ENCODE measurements around the gene ACTN2. TPM values are rescaled to one million over a fixed set of nuclear protein-coding genes. Genes with fewer than 3 reads are reported as not detected.
"Not testable (repeated sequence)": the region's sequence is repeated elsewhere in the genome, so short reads cannot be mapped to it uniquely, and the experiment has no call there.

The ACTN2 gene
- total and polyA plus RNA-seq, 3 donors from 2014 or later: 27.0 to 54.9 (median 39.8) TPM

- H3K27me3 ChIP-seq: no peaks in the 10 kb centered on the region
- no peak for DNase-seq
- no peak overlapping the region for H3K27ac ChIP-seq
- H3K9me3 ChIP-seq: no peaks in the 10 kb centered on the region
- WGBS, 2 donors: 85 to 88% methylated on average over 12 of the region's 12 CpGs
- no peak for TF ChIP-seq CTCF (IDR thresholded peaks at IDR 0.05)
- TF ChIP-seq POLR2A (IDR thresholded peaks at IDR 0.05): no peak
- H3K4me1 ChIP-seq: no peaks in the 10 kb centered on the region
- H3K4me3 ChIP-seq: no peak overlapping the region
- H3K36me3 ChIP-seq (ENCODE audit: low read depth, missing control alignments): no peaks in the 10 kb centered on the region
- intact Hi-C loops (cut with DNase I; ENCODE audit: low total_unique reads): no loop called here
Measured at GRCh38 chr1:236659792-236660587, 26.3 kb upstream of the ACTN2 start.

- DNase-seq: no peak
- intact Hi-C loops (cut with DNase I; ENCODE audit: low total_unique reads): no loop called here
- no peak overlapping the region for H3K4me3 ChIP-seq
- H3K27ac ChIP-seq: no peak overlapping the region
- WGBS, 2 donors: 83% methylated on average over 1 of the region's 1 CpG
- no peaks in the 10 kb centered on the region for H3K9me3 ChIP-seq
- H3K4me1 ChIP-seq: no peaks in the 10 kb centered on the region
- H3K27me3 ChIP-seq: no peaks in the 10 kb centered on the region
- no peak for TF ChIP-seq CTCF (IDR thresholded peaks at IDR 0.05)
- no peak for TF ChIP-seq POLR2A (IDR thresholded peaks at IDR 0.05)
- no peaks in the 10 kb centered on the region for H3K36me3 ChIP-seq (ENCODE audit: low read depth, missing control alignments)
Measured at GRCh38 chr1:236663934-236664333, 22.4 kb upstream of the ACTN2 start.

GRCh38 chr1:236668909-236669308 is 17.4 kb upstream of the ACTN2 start:
- H3K4me1 ChIP-seq; H3K9me3 ChIP-seq; H3K27ac ChIP-seq; H3K4me3 ChIP-seq; DNase-seq; intact Hi-C loops (cut with DNase I; ENCODE audit: low total_unique reads); H3K36me3 ChIP-seq (ENCODE audit: low read depth, missing control alignments); H3K27me3 ChIP-seq: not testable (repeated sequence)
- 85 to 94% methylated on average over 5 of the region's 5 CpGs for WGBS, 2 donors

GRCh38 chr1:236670060-236670459 is 16.2 kb upstream of the ACTN2 start:
- whole genome bisulfite sequencing, 2 donors: 55 to 59% methylated on average over 7 of the region's 7 CpGs
- Histone ChIP-seq H3K27ac (no peak overlapping the region), H3K4me1 (no peaks in the 10 kb centered on the region), H3K4me3 (no peak overlapping the region), H3K36me3 (ENCODE audit: low read depth, missing control alignments) (no peaks in the 10 kb centered on the region), H3K9me3 (no peaks in the 10 kb centered on the region), H3K27me3 (no peaks in the 10 kb centered on the region)
- no peak for TF ChIP-seq POLR2A (IDR thresholded peaks at IDR 0.05)
- intact Hi-C loops (cut with DNase I; ENCODE audit: low total_unique reads): no loop called here
- DNase-seq: no peak

- no peaks in the 10 kb centered on the region for H3K36me3 ChIP-seq (ENCODE audit: low read depth, missing control alignments)
- H3K4me3 ChIP-seq: no peak overlapping the region
- intact Hi-C loops (cut with DNase I; ENCODE audit: low total_unique reads): no loop called here
- TF ChIP-seq POLR2A (IDR thresholded peaks at IDR 0.05) (no peak), CTCF (IDR thresholded peaks at IDR 0.05) (no peak)
- DNase-seq: no peak
- no peaks in the 10 kb centered on the region for H3K9me3 ChIP-seq
- no peaks in the 10 kb centered on the region for H3K4me1 ChIP-seq
- H3K27me3 ChIP-seq: no peaks in the 10 kb centered on the region
- no peak overlapping the region for H3K27ac ChIP-seq
- 60 to 64% methylated on average over 5 of the region's 5 CpGs for WGBS, 2 donors
Measured at GRCh38 chr1:236673289-236673919, 12.9 kb upstream of the ACTN2 start.

Data from testis (tissue), 3 donors.